IPS DF 6.9 (cell line): Measurements from ENCODE around the gene ACOX1.

Source experiments
- DNase-seq: peaks from one replicate; pipeline ENCODE4 v3.0.0-alpha.2; 2013; ENCODE audit warnings: low read depth, low spot score
- H3K27ac ChIP-seq: one replicate; pipeline ENCODE4 v1.5.1; 2013; ENCODE audit warnings: low read length, control low read depth
- H3K27me3 ChIP-seq: 2 replicates; pipeline ENCODE4 v1.6.1; 2013; ENCODE audit warnings: mild to moderate bottlenecking, low read length; ENCODE audit not compliant: control insufficient read depth, insufficient read depth
- H3K36me3 ChIP-seq: 2 replicates; pipeline ENCODE4 v1.6.1; 2013; ENCODE audit warnings: low read length; ENCODE audit not compliant: control insufficient read depth, insufficient read depth
- H3K4me1 ChIP-seq: 2 replicates; pipeline ENCODE4 v1.6.1; 2013; ENCODE audit warnings: low read length; ENCODE audit not compliant: control insufficient read depth, insufficient read depth
- H3K4me3 ChIP-seq: 2 replicates; pipeline ENCODE4 v1.5.1; 2013; ENCODE audit warnings: mild to moderate bottlenecking, low read length
- H3K9me3 ChIP-seq: 2 replicates; pipeline ENCODE4 v1.6.1; 2013; ENCODE audit warnings: low read length, inconsistent platforms; ENCODE audit not compliant: control insufficient read depth, insufficient read depth
- WGBS: extraction: QIAGEN DNeasy Blood & Tissue Kit; methylation state at CpG from one replicate; pipeline ENCODE4 v1.1.7; 2013; ENCODE audit warnings: mixed read lengths, missing lambda C conversion rate; ENCODE audit not compliant: insufficient read length, insufficient coverage; 5-methylcytosine and 5-hydroxymethylcytosine counted together

Gene ACOX1

DNA sequence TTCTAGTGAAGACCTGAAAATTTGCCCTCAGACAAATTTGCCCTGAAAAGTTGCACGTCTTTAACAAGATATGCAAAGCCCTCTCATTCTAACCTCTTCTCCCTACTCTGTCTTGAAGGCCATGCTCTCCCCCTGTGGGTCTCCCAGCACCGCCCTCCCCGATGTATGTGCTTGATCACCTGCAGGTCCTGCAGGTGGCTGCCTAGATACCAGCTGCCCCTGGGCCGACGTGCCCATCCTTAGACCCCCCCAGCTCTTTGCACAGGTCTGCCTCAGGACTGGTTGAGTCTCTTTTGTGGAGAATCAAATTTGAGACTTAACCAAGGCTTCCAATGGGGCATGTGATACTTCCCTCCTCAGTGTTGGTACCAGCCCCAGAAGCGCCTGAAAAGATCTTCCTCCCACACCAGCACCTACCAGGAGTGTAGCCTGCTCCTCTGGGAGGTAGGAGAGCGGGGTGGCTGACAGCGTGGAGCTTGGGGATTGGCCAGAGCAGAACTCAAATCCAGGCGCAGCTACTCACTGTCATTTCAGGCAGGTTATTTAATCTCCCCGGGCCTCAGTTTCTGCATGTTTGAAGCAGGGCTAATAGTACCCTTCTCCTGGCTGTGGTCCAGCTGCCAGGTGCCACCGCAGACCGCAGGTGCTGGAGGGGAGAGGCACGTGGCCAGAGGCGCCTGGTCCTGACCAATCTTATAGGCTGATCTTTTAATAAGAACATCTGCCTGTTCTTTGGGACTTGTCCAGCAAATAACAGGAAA, 69.7 kb downstream of the ACOX1 start:
- Histone ChIP-seq H3K27ac (no peak overlapping the region), H3K4me1 (no peaks in the 10 kb centered on the region; the same call in 1 of the 2 replicates)
- no peak for DNase-seq

DNA sequence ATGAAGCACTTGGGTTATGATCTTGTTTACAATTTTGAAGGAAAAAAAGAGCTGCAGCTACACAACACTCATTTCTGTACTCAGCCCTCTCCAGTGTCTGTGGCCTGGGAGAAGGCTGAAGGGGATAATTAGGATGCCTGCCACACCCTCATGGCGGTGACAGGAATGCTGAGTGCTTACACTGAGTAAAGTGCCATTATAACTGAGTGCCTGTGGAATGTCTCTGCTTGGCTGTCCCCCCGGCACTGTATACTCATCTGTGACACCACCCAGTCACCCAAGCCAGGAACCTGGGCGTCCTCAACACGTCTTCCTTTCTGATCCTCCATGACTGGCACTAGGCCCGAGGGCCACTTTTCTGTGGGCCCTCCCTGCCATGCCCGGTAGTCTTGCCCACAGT, 70.8 kb downstream of the ACOX1 start:
- Histone ChIP-seq H3K4me3 (no peak overlapping the region), H3K27me3 (no peaks in the 10 kb centered on the region), H3K9me3 (no peaks in the 10 kb centered on the region), H3K4me1 (no peaks in the 10 kb centered on the region), H3K27ac (no peak overlapping the region), H3K36me3 (no peaks in the 10 kb centered on the region; the same call in 1 of the 2 replicates)
- DNase-seq, result no peak
- WGBS, result no CpG with 5 or more reads among the region's 6 CpGs

More for the DNA sequence above, 69.7 kb downstream of the ACOX1 start:
- Histone ChIP-seq H3K36me3 (no peaks in the 10 kb centered on the region; the same call in 1 of the 2 replicates), H3K4me3 (no peak overlapping the region), H3K27me3 (no peaks in the 10 kb centered on the region), H3K9me3 (no peaks in the 10 kb centered on the region)
- no CpG with 5 or more reads among the region's 14 CpGs for WGBS

DNA sequence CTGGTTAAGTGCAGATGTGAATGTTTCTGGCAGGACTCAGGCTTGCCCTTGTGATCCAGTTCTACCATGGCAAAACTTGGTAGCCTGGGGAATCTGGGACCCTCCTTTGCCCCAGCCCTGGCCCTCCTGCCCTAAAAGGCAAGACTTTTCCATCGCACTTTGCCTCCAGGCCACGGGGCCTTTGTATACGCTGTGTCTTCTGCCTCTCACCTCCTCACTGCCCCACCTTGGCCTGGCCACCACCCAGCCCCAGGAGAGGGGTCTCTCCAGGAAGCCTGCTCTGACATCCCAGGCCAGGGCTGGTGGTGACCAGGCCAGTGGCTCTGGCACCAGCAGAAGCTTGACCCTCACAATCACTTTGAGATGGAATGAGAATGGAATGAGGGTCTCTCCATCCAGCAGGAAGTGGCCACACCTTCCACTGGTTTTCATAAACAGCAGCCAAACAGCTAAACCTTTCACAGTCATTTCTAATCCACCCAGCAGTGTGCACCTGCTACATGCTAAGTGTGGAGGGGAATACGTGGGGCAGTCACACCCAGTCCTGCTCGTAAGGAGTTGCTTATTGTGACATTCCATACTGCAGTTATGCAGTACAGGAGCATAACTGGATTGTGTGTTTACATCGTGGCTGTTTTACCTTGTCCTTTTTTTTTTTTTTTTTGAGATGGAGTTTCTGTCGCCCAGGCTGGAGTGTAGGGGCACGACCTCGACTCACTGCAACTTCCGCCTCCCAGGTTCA, 72.7 kb downstream of the ACOX1 start:
- H3K36me3 ChIP-seq, result peaks cover 7% of the 10 kb centered on the region
- no peaks in the 10 kb centered on the region for H3K4me1 ChIP-seq
- WGBS, result no CpG with 5 or more reads among the region's 10 CpGs
- no peak for DNase-seq
- no peaks in the 10 kb centered on the region for H3K27me3 ChIP-seq
- H3K4me3 ChIP-seq, result no peak overlapping the region
- H3K9me3 ChIP-seq, result no peaks in the 10 kb centered on the region
- no peak overlapping the region for H3K27ac ChIP-seq

DNA sequence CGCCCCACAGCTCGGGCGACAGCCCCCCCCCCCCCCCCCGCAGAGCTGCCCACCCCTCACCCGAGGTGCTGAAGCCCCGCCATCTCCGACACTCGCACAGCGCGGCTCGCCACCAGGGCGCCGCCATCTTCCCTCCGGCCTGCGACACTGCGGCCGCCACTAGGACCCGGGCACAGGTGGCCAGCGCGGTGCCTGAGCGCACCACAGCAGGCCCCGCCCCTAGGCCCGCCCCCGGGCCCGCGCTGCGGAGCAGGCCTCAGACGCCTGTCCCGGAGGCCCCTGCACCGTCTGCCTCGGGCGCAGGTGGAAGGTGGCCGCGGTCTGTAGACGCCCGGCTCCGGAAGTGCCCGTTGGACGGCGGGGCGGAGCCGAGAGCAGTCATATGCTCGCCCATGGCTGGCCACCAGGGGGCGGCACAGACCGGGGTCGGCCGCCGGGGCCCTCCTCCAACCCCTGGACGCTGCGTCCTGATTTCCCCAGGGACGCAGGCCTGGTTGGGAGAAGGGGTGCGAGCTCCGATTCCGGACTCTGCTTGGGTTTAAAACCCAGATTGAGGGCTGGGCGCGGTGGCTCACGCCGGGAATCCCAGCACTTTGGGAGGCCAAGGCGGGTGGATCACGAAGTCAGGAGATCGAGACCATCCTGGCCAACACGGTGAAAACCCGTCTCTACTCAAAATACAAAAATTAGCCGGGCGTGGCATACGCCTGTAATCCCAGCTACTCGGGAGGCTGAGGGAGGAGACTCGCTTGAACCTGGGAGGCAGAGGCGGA, 74.0 kb downstream of the ACOX1 start, which contains the start of gene MRPL38:
TSS of gene MRPL38 (minus strand) at position 136 of the 773 bp plus-strand sequence. CDS start at position 127, 9 bp downstream.
- Histone ChIP-seq H3K9me3 (no peaks in the 10 kb centered on the region), H3K27ac (no peak within 1 kb of the TSS), H3K36me3 (peaks cover 16% of the 10 kb centered on the region), H3K4me1 (no peaks in the 10 kb centered on the region), H3K27me3 (no peaks in the 10 kb centered on the region), H3K4me3 (peak within 1 kb of the TSS; percentile 84)
- peak; percentile 81 for DNase-seq
- no CpG with 5 or more reads among the region's 69 CpGs for WGBS

DNA sequence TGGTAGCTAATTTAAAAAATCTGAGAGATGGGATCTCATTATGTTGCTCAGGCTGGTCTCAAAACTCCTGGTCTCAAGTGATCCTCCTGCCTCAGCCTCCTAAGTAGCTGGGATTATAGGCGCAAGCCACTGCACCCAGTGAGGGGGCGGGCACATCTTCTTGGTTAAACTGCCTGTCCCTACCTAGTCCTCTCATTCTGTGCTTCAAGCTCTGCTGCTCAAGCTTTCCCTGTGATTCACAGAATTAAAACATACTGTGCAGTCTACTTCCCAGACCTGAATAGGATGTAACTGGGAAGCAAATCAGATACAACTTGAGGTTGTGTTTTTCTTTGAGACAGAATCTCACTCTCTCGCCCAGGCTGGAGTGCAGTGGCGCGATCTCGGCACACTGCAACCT, 76.6 kb downstream of the ACOX1 start:
- Histone ChIP-seq H3K27me3 (no peaks in the 10 kb centered on the region), H3K4me3 (no peak overlapping the region), H3K27ac (no peak overlapping the region), H3K9me3 (no peaks in the 10 kb centered on the region), H3K4me1 (no peaks in the 10 kb centered on the region), H3K36me3 (peaks cover 30% of the 10 kb centered on the region)
- DNase-seq, result no peak
- no CpG with 5 or more reads among the region's 6 CpGs for WGBS

DNA sequence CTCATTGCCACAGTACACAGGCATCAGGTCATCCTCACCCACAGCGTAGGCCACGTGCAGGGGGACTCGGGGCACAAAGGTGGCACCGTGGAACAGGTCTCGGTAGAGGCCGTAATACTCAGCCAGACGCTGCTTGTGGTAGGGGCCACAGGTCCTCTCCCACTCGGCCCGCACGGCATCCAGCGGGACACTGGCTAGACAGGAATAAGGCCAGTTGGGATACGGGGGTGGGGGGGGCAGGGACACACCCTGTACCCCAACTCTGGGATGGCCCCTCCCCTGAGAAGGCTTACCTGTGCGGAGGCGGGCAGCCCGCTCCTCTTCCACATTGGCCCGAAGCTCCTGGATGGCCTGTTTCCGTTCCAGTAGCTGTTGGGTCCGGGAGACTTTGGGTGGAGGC, 77.2 kb downstream of the ACOX1 start:
- peaks cover 30% of the 10 kb centered on the region for H3K36me3 ChIP-seq
- no CpG with 5 or more reads among the region's 18 CpGs for WGBS
- no peak overlapping the region for H3K27ac ChIP-seq

DNA sequence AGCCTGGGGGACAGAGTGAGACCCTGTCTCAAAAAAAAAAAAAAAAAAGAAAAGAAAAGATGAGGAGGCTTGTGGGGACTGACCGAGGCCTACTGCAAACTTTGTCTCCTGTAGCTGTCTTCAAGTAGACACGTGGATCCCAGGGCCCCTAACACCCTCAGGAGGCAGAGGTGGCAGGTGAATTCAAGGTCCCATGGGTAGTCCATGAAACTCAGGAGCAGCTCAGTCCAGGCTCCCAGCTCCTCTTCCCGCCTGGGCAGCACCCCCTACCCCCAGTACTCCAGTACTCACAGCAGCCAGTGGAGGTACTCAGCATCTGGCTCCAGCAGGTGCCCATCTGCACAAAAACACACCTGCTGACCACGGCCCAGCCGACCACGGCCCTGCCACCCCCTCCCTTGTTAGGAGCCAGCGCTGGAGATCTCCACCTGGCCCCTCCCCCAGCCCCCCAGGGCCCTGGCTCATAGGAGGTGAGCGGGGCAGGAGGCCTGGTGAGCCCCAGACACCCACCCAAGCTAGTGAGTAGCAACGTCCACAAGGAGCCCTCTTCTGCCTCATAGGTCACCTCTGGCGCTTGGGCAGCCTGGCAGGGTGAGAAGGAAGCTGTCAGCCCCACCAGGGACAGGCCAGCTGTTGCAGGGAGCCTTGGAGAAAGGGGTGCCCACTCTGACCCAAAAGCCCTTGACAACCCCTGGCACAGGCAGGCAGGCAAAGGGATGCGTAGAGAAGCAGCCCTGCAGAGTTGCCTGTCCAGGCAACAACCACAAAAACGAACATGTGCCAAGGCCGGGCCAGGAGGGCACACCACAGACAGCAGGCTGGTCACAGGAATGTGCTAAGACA, 78.1 kb downstream of the ACOX1 start:
- H3K36me3 ChIP-seq, result peaks cover 30% of the 10 kb centered on the region
- H3K27ac ChIP-seq, result no peak overlapping the region
- no peak for DNase-seq
- H3K9me3 ChIP-seq, result no peaks in the 10 kb centered on the region
- no peaks in the 10 kb centered on the region for H3K27me3 ChIP-seq
- H3K4me1 ChIP-seq, result no peaks in the 10 kb centered on the region
- H3K4me3 ChIP-seq, result no peak overlapping the region
- WGBS, result no CpG with 5 or more reads among the region's 13 CpGs

More for the DNA sequence above, 77.2 kb downstream of the ACOX1 start:
- Histone ChIP-seq H3K4me1 (no peaks in the 10 kb centered on the region), H3K27me3 (no peaks in the 10 kb centered on the region), H3K4me3 (no peak overlapping the region), H3K9me3 (no peaks in the 10 kb centered on the region)
- DNase-seq, result no peak

DNA sequence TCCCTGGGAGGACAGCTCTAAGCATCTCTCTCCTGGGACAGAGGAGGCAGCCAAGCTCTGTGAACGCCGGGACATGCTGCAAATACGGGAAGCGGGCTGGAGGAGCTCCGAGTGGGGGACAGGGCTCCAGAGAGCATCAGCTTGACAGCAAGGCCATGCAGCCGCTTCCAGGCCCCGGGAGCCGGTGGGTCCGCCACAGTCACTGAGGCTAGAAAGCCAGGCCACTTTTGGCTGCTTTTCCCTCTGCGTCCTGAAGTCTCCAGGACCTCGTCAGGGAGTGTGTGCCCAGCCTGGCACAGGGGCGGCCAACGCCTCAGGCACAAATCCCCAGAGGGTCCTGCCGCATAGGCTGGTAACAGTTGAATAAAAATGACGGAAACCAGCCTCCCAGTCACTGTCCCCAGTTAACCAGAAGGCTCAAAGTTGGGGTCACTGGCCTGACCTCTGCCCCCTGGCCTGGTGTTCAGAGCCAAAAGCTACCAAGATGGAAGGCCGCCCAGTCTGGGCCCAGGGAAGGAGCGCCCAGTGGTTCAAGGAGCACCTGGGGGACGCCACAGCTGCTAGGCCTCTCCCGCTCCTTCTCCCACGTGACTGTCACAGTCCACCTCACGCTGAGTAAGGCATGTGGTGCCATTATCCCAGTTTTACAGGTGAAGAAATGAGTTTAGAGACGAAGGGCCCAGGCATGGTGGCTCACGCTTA, 79.0 kb downstream of the ACOX1 start:
- Histone ChIP-seq H3K9me3 (no peaks in the 10 kb centered on the region), H3K27ac (no peak overlapping the region), H3K27me3 (no peaks in the 10 kb centered on the region), H3K4me3 (no peak overlapping the region), H3K4me1 (peaks cover 7% of the 10 kb centered on the region), H3K36me3 (peaks cover 30% of the 10 kb centered on the region)
- no peak for DNase-seq
- no CpG with 5 or more reads among the region's 23 CpGs for WGBS

DNA sequence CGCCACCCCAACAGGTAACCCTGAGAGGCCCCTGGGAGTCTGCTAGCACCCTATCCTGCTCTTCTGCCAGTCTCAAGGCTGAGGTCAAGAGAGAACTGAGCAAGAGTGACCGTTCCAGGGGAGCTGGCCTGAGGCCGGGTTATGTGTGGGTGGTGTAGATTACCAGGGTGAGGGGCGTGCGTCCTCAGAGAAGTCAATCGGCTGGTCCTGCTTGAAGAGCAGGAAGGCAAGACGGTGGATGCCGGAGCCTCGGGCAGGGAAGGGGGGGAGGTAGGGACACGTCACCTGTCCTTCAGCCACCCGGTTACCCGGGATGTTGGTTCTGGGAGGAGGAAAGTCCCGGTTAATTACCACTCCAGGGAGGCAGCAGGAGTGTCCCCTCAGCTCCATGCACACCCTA, 79.6 kb downstream of the ACOX1 start:
- no CpG with 5 or more reads among the region's 13 CpGs for WGBS
- no peaks in the 10 kb centered on the region for H3K9me3 ChIP-seq
- peaks cover 30% of the 10 kb centered on the region for H3K36me3 ChIP-seq
- H3K27ac ChIP-seq, result no peak overlapping the region
- no peak for DNase-seq
- H3K27me3 ChIP-seq, result no peaks in the 10 kb centered on the region
- peaks cover 10% of the 10 kb centered on the region for H3K4me1 ChIP-seq
- no peak overlapping the region for H3K4me3 ChIP-seq
